Right lobe of liver (tissue), 4 donors: ENCODE results near the gene PRR36.

Source experiments
- CTCF ChIP-seq, 4 donors: fragments of 200-600 bp in 3 of 4; fragments of 450-650 bp in 1 of 4; IDR thresholded peaks; one replicate each; pipeline versions ENCODE4 v1.5.1 to v1.8.0; 2016 to 2022; ENCODE audit warnings: antibody characterized with exemption in 4 of 4, mild to moderate bottlenecking in 2 of 4
- POLR2A ChIP-seq: fragments of 450-650 bp; IDR thresholded peaks from one replicate; pipeline ENCODE4 v1.6.1; 2017; ENCODE audit warnings: antibody characterized with exemption, mild to moderate bottlenecking
- donor health status: DM: no; HTN: no; CAD: no.
- donor health status: DM: no; HTN: no; CAD: no.
- donor health status: DM: no; HTN: yes; CAD: no.

- no peak for TF ChIP-seq CTCF (IDR thresholded peaks at IDR 0.05)
- TF ChIP-seq POLR2A, result no peak
These were observed 25.3 kb downstream of the PRR36 start for GRCh38 chr19:7848779-7849457.
